SK-N-MC (cell line): ENCODE measurements around the gene CHN2.

Experiments
- DNase-seq: peaks from one replicate; pipeline ENCODE4 v3.0.0-alpha.2; 2011; ENCODE audit warnings: low read depth, low spot score
- H3K27ac ChIP-seq: fragments of 200-600 bp; sonication (generic); 2 replicates; pipeline ENCODE4 v1.5.1; 2016; ENCODE audit warnings: mixed run types
- H3K36me3 ChIP-seq: fragments of 200-600 bp; sonication (generic); 2 replicates; pipeline ENCODE4 v1.6.1; 2017; ENCODE audit warnings: antibody characterized with exemption, low read length, mixed read lengths; ENCODE audit not compliant: insufficient read depth
- H3K4me3 ChIP-seq: fragments of 200-600 bp; sonication (generic); 2 replicates; pipeline ENCODE4 v1.5.1; 2016
- H3K9ac ChIP-seq: fragments of 200-600 bp; sonication (generic); 2 replicates; pipeline ENCODE4 v1.8.0; 2017; ENCODE audit warnings: mixed run types, mixed read lengths; ENCODE audit not compliant: insufficient read length
- H3K9me3 ChIP-seq: fragments of 200-600 bp; sonication (generic); 2 replicates; pipeline ENCODE4 v1.6.1; 2017; ENCODE audit warnings: low read depth, mild to moderate bottlenecking, antibody characterized with exemption, low read length, moderate library complexity, mixed read lengths
- EZH2 ChIP-seq: fragments of 200-600 bp; sonication (generic); IDR thresholded peaks from one replicate; pipeline ENCODE4 v1.6.1; 2017; ENCODE audit warnings: antibody characterized with exemption
- FOXP2 ChIP-seq: optimal IDR thresholded peaks from 2 replicates; pipeline ENCODE3; 2011; ENCODE audit warnings: mild to moderate bottlenecking, moderate library complexity; ENCODE audit not compliant: insufficient read depth; ENCODE audit errors: extremely low read length, control extremely low read depth
- POLR2AphosphoS5 ChIP-seq: IDR thresholded peaks from 2 replicates; pipeline ENCODE4 v1.6.1; 2012; ENCODE audit warnings: mild to moderate bottlenecking, low read depth, low read length, borderline replicate concordance

CHN2 gene

DNA sequence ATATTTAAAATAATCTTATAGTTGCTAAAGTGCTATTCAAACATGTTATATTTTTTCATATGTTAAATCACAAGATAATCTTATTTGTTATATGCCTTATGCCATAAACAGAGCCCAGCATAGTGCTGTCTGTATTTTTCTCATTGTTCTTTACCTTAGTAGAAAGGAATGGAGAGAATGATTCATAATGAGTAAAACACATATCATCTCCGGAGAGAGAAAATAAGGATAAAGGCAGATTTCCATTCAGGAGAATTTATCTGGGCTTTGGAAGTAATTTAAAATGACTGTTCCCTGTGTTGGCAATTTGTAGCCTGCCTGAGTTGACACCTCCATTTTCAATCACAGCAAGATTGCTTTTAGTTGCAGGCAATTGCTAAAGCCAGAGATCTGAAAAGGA is 30.2 kb downstream of the CHN2 start:
- H3K9me3 ChIP-seq = no peaks in the 10 kb centered on the region; the same call in none of the 2 replicates
- TF ChIP-seq POLR2AphosphoS5 (no peak), EZH2 (no peak), FOXP2 (no peak)
- DNase-seq = no peak
- peaks cover 4% of the 10 kb centered on the region; the same call in 1 of the 2 replicates for H3K36me3 ChIP-seq
- H3K9ac ChIP-seq = no peak overlapping the region
- no peak overlapping the region for H3K4me3 ChIP-seq
- H3K27ac ChIP-seq = no peak overlapping the region

GRCh38 chr7:29228289-29229011 is 33.9 kb downstream of the CHN2 start:
- no peak for DNase-seq
- H3K4me3 ChIP-seq = no peak overlapping the region
- H3K36me3 ChIP-seq = no peaks in the 10 kb centered on the region

DNA sequence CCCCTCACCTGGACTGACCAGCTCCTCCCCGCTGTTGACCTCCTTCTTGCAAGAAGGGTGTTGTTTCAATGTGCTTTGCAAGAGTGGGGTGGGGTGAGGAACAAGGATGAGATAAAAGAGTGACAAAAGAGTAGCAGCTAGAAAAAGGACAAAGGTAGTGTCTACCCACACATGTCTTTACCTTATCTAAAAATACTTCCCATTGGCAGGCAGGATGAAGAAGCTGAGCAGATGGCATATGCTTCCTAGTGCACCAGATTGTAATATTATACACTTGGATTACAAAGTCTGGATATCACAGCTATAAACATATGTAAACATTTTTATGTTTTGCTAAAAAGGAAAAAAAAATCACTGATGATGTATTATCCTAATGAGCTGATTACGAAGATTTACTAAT is 34.5 kb downstream of the CHN2 start:
- H3K27ac ChIP-seq = no peak overlapping the region

More at GRCh38 chr7:29228289-29229011, 33.9 kb downstream of the CHN2 start:
- Histone ChIP-seq H3K9me3 (no peaks in the 10 kb centered on the region), H3K9ac (no peak overlapping the region), H3K27ac (no peak overlapping the region)
- no peak for TF ChIP-seq POLR2AphosphoS5
- TF ChIP-seq EZH2 = no peak

GRCh38 chr7:29229946-29230345 is 35.4 kb downstream of the CHN2 start:
- no peak overlapping the region for H3K4me3 ChIP-seq
- H3K27ac ChIP-seq = no peak overlapping the region

More for the DNA sequence above, 34.5 kb downstream of the CHN2 start:
- H3K36me3 ChIP-seq = 0 out of 2 replicates have a peak, but pooled peaks cover under 1% of the 10 kb centered on the region
- no peaks in the 10 kb centered on the region for H3K9me3 ChIP-seq
- no peak for DNase-seq
- H3K9ac ChIP-seq = no peak overlapping the region
- TF ChIP-seq EZH2 (no peak), POLR2AphosphoS5 (no peak), FOXP2 (no peak)
- no peak overlapping the region for H3K4me3 ChIP-seq

DNA sequence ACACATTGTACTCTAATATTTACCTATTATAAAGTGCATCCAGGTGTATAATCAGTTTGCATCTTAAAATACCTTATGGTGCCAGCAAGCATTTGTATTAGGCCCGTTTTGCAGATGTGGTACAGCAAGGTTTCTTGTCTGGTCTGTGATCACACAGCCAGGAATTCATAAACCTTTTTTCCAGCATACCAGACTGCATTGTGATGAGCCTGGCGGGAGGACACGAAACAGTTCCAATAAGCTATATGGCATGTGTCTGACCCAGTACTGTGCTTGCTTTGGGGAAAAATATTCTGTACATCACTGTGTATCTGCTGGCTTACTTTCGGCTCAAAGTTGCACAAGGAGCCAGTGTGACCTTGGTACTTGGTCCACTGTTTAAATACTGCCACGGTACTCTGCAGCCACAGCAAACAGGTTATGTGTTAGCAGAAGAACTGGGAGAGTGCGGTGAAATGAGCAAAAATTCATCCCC is 36.3 kb downstream of the CHN2 start:
- Histone ChIP-seq H3K27ac (no peak overlapping the region), H3K4me3 (no peak overlapping the region), H3K9ac (no peak overlapping the region), H3K36me3 (0 out of 2 replicates have a peak, but pooled peaks cover 4% of the 10 kb centered on the region), H3K9me3 (no peaks in the 10 kb centered on the region)
- no peak for DNase-seq
- TF ChIP-seq FOXP2 (no peak), EZH2 (no peak), POLR2AphosphoS5 (no peak)

More at GRCh38 chr7:29229946-29230345, 35.4 kb downstream of the CHN2 start:
- 0 out of 2 replicates have a peak, but pooled peaks cover 4% of the 10 kb centered on the region for H3K36me3 ChIP-seq
- DNase-seq = no peak
- TF ChIP-seq FOXP2 (no peak), EZH2 (no peak), POLR2AphosphoS5 (no peak)
- H3K9me3 ChIP-seq = no peaks in the 10 kb centered on the region
- H3K9ac ChIP-seq = no peak overlapping the region

DNA sequence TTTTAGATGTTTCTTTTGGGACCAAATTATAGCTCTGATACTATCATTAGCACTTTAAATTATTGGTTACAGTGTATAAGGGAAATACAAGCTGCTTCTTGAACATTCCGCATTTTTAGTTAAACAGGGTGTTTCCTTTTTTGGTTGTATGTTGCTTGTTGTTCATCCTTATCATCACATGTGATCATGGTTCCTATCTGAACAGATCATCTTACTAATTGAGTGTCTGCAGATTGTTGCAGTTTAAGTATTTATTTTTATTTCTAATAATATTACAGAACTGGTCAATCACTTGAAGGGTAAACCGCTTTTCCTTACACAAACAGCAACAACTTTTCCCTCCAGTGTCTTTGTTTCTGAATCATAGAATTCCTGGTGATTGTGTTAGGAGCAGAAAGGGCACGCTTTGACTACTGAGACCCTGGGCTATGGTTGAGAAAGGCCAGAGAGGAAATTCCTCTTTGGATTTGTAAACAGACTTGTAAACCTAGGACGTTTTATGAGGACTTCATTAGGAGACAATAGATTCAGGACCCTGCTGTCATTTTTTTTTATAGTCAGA is 37.2 kb downstream of the CHN2 start:
- H3K9ac ChIP-seq = no peak overlapping the region
- no peaks in the 10 kb centered on the region for H3K9me3 ChIP-seq
- H3K36me3 ChIP-seq = 0 out of 2 replicates have a peak, but pooled peaks cover 4% of the 10 kb centered on the region
- DNase-seq = no peak
- no peak for TF ChIP-seq EZH2
- TF ChIP-seq FOXP2 = no peak
- TF ChIP-seq POLR2AphosphoS5 = no peak
- no peak overlapping the region for H3K4me3 ChIP-seq
- H3K27ac ChIP-seq = no peak overlapping the region

- no peak overlapping the region for H3K27ac ChIP-seq
- no peak overlapping the region for H3K9ac ChIP-seq
- TF ChIP-seq EZH2 = no peak
- TF ChIP-seq FOXP2 = no peak
- TF ChIP-seq POLR2AphosphoS5 = no peak
- H3K4me3 ChIP-seq = no peak overlapping the region
- H3K9me3 ChIP-seq = no peaks in the 10 kb centered on the region
- H3K36me3 ChIP-seq = 0 out of 2 replicates have a peak, but pooled peaks cover 4% of the 10 kb centered on the region
- DNase-seq = no peak
Measured at GRCh38 chr7:29234438-29234837, 39.9 kb downstream of the CHN2 start.

DNA sequence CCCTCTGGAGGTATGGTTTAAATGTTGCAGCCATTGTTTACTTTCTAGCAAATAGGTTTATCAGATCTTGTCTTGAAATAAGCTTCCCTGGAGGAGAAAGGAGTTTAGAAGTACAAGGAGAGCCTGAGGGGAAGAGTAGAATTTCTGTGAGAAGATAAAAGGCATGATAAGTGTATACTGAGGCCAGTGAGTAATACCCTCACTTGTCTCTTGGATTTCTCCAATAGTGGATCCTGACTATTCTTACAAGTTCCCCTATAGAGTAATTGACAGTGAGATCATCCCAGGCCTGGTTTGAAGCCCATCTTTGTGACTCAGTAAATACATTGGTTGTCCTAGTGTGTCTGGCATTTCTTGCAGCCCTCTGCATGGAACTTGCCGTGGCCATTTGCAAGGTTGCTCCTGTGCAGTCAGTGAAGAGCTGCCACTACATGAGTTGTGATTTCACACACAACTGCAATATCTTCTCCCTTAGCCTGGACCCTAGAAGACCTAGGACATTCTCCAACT is 41.6 kb downstream of the CHN2 start:
- Histone ChIP-seq H3K9ac (no peak overlapping the region), H3K4me3 (no peak overlapping the region), H3K27ac (no peak overlapping the region), H3K9me3 (no peaks in the 10 kb centered on the region), H3K36me3 (0 out of 2 replicates have a peak, but pooled peaks cover 4% of the 10 kb centered on the region)
- no peak for TF ChIP-seq FOXP2
- no peak for TF ChIP-seq POLR2AphosphoS5
- TF ChIP-seq EZH2 = no peak
- DNase-seq = no peak
